Measurements from ENCODE around the gene RAB1B.

The RAB1B gene

GRCh38 chr11:66240781-66241136, 27.7 kb upstream of the RAB1B start:
- CTCF ChIA-PET, result interaction anchor here (1.0 kb wide), 1 partner anchor 27 kb away, joined by 3 read pairs; no protein-coding TSS in a partner anchor
- no peak for DNase-seq (ENCODE audit: extremely low spot score)
- TF ChIP-seq TARDBP (IDR thresholded peaks at IDR 0.05) (no peak), HDGF (IDR thresholded peaks at IDR 0.05; ENCODE audit: borderline replicate concordance) (no peak), SP1 (IDR thresholded peaks at IDR 0.05) (no peak), FOXM1 (IDR thresholded peaks at IDR 0.05; ENCODE audit: borderline replicate concordance) (no peak), ZNF384 (IDR thresholded peaks at IDR 0.05) (no peak), ARNT (IDR thresholded peaks at IDR 0.05) (no peak), CTBP1 (IDR thresholded peaks at IDR 0.05; ENCODE audit: borderline replicate concordance) (no peak), FOXK2 (IDR thresholded peaks at IDR 0.05) (no peak), FOXA1 (IDR thresholded peaks at IDR 0.05) (no peak), BHLHE40 (IDR thresholded peaks at IDR 0.05; ENCODE audit: borderline replicate concordance) (no peak), ELF4 (IDR thresholded peaks at IDR 0.05) (no peak), LEF1 (IDR thresholded peaks at IDR 0.05; ENCODE audit: borderline replicate concordance) (no peak), SUZ12 (IDR thresholded peaks at IDR 0.05) (no peak), NFRKB (IDR thresholded peaks at IDR 0.05) (no peak), PKNOX1 (IDR thresholded peaks at IDR 0.05) (no peak), L3MBTL2 (conservative IDR thresholded peaks at IDR 0.05) (no peak)
- POLR2A ChIA-PET, result interaction anchor here (0.7 kb wide), 1 partner anchor 27 kb away, joined by 3 read pairs; no protein-coding TSS in a partner anchor

DNA sequence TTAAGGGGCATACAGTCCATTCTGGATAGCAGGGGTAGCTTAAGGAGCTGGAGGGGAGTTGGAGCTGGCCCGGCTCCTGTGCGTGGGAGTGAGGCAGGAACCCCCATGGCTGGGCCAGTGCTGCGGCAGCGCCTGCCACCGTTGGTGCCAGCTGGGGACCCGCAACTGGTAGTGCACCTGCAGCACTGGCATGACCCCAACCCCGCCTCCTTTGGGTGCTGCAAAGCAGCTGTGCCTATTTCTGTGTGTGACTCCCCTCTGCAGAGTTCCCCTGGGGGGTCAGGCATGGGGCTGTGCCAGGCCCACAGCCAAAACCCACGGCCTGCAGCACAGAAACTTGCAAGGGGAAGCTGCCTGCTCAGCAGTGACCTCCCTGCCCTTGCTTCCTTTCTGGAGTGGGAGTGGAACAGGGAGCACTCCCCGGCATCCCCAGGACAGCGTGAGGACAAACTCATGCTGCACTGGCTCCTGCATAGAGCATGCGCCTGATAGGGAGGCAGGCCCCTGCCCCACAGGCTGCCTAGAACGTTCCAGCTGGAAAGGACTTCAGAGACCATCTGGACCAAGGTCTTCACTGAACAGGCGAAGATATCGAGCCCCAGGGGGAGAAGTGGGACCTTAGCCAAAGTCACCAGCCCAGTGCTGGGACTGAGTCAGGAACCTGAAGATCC, 26.2 kb upstream of the RAB1B start:
- no peak for DNase-seq (ENCODE audit: extremely low spot score)
- CTCF ChIA-PET, result no interaction called here
- TF ChIP-seq ELF4 (IDR thresholded peaks at IDR 0.05) (no peak), CTBP1 (IDR thresholded peaks at IDR 0.05; ENCODE audit: borderline replicate concordance) (no peak), BHLHE40 (IDR thresholded peaks at IDR 0.05; ENCODE audit: borderline replicate concordance) (no peak), L3MBTL2 (conservative IDR thresholded peaks at IDR 0.05) (no peak), TARDBP (IDR thresholded peaks at IDR 0.05) (no peak), ARNT (IDR thresholded peaks at IDR 0.05) (no peak), FOXA1 (IDR thresholded peaks at IDR 0.05) (no peak), SP1 (IDR thresholded peaks at IDR 0.05) (no peak), LEF1 (IDR thresholded peaks at IDR 0.05; ENCODE audit: borderline replicate concordance) (no peak), PKNOX1 (IDR thresholded peaks at IDR 0.05) (no peak), HDGF (IDR thresholded peaks at IDR 0.05; ENCODE audit: borderline replicate concordance) (no peak), SUZ12 (IDR thresholded peaks at IDR 0.05) (no peak)
- POLR2A ChIA-PET, result no interaction called here

DNA sequence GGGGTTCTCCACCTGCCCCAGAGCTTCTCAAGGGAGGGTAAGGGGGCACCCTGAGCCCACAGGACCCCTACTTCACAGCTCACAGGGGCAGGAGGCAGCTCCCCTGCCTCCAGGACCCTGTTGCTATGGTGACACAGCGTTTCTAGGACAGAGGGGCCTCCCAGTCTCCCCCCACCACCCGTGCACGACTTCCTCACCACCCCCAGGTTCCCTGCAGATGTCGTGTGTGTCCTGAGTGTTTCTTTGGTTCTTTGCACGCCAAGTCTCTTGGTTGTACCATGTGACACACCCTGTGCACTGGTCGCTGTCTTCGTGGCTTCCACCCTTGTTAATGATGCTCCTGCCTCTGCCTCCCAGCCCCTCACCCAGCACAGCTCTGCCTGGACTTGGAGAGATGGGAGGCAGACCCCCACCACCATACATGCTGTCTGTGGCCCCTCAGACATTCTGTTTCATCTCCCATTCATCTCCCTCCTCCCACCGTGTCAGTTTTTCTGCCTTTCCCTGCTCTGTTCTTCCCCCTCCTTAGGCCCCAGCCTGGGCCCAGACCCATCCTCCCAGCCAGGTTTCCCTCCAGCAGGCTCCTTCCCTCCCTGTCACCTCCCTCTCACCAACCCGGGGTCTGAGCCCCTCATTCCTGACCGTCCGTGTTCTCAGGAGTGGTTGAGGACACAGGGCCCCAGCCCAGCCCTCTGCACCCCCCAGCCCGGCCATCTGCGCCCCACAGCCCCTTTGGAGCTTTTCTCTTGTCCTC, 24.5 kb upstream of the RAB1B start:
- DNase-seq (ENCODE audit: extremely low spot score), result no peak
- ChIA-PET POLR2A (no interaction called here), CTCF (no interaction called here)
- no peak for TF ChIP-seq L3MBTL2 (conservative IDR thresholded peaks at IDR 0.05)
- no peak for TF ChIP-seq HDGF (IDR thresholded peaks at IDR 0.05; ENCODE audit: borderline replicate concordance)
- no peak for TF ChIP-seq SP1 (IDR thresholded peaks at IDR 0.05)

DNA sequence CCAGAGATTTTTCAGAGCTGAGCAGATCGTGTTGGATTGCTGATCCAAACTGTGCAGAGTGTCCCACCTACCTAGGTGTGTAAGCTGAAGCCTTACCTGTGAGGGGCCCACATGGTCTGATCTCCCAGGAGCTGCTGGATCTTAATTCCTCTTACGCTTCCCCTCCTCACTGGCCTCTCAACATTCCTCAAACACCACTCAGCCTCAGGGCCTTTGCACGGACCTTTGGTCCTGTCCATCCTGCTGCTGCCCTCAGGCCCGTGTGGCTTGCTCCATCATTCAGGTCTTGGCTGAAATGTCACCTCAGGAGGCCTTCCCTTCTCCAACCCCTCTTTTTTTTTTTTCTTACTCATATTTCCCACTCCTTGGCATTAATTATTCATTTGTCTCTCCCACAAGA, 21.1 kb upstream of the RAB1B start:
- TF ChIP-seq L3MBTL2 (conservative IDR thresholded peaks at IDR 0.05) (no peak), SUZ12 (IDR thresholded peaks at IDR 0.05) (no peak), ARNT (IDR thresholded peaks at IDR 0.05) (no peak), SP1 (IDR thresholded peaks at IDR 0.05) (no peak), CTBP1 (IDR thresholded peaks at IDR 0.05; ENCODE audit: borderline replicate concordance) (no peak), PKNOX1 (IDR thresholded peaks at IDR 0.05) (no peak), HDGF (IDR thresholded peaks at IDR 0.05; ENCODE audit: borderline replicate concordance) (no peak), ELF4 (IDR thresholded peaks at IDR 0.05) (no peak), LEF1 (IDR thresholded peaks at IDR 0.05; ENCODE audit: borderline replicate concordance) (no peak), FOXA1 (IDR thresholded peaks at IDR 0.05) (no peak), NFRKB (IDR thresholded peaks at IDR 0.05) (no peak), BHLHE40 (IDR thresholded peaks at IDR 0.05; ENCODE audit: borderline replicate concordance) (no peak), FOXM1 (IDR thresholded peaks at IDR 0.05; ENCODE audit: borderline replicate concordance) (no peak), ZNF384 (IDR thresholded peaks at IDR 0.05) (no peak), TARDBP (IDR thresholded peaks at IDR 0.05) (no peak)
- DNase-seq (ENCODE audit: extremely low spot score), result no peak
- CTCF ChIA-PET, result no interaction called here
- POLR2A ChIA-PET, result interaction anchor here (1.3 kb wide), 2 partner anchors 34 to 42 kb away, joined by 3 to 8 read pairs; partner anchors contain the start of gene YIF1A

DNA sequence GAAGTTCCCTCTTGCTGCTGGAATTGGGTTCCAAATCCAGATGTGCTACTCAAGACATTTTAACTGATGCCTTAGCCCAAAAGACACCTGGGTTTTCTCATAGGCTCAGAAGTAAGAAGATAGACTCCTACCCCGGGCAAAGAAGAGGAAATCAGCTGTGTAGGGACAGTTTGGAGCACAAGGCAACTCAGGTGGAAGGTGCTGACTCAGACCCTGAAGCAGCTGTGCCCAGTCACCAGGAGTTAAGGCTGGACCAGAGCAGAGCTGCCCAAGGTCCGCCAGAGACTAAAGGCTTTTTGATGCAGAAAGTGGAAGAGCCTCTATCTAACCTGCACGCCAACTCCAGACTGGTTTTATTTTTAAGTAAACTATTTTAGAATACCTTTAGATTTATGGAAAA, 20.6 kb upstream of the RAB1B start:
- DNase-seq (ENCODE audit: extremely low spot score), result no peak
- CTCF ChIA-PET, result no interaction called here
- TF ChIP-seq NFRKB (IDR thresholded peaks at IDR 0.05), result no peak
- no peak for TF ChIP-seq ZNF384 (IDR thresholded peaks at IDR 0.05)
- no peak for TF ChIP-seq FOXK2 (IDR thresholded peaks at IDR 0.05)
- POLR2A ChIA-PET, result interaction anchor here (1.3 kb wide), 1 partner anchor 34 kb away, joined by 3 read pairs; no protein-coding TSS in a partner anchor

DNA sequence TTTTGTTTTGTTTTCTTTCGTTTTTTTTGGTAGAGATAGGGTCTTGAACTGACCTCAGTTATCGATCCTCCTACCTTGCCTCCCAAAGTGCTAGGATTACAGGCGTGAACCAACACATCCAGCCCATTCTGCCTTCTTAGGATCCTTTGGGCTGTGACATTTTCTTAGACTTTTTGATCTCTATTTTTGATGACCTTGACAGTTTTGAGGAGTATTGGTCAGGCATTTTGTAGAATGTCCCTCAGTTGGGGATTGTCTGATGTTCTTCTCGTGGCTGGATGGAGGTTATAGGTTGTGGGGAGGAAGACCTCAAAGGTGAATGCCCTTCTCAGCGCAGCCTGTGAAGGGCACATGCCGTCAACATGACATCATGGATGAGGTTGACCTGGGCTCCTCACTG, 19.5 kb upstream of the RAB1B start:
- TF ChIP-seq ARNT (IDR thresholded peaks at IDR 0.05) (no peak), ZNF384 (IDR thresholded peaks at IDR 0.05) (no peak)
- POLR2A ChIA-PET, result no interaction called here
- CTCF ChIA-PET, result no interaction called here
- no peak for DNase-seq (ENCODE audit: extremely low spot score)
